D341Med (cell line): ENCODE measurements around the gene PFKP.

Experiments used
- DNase-seq: peaks from one replicate; pipeline ENCODE4 v3.0.0; 2012; ENCODE audit warnings: low spot score

Gene PFKP

GRCh38 chr10:3136336-3136735 lies 69.0 kb downstream of the PFKP start:
- DNase-seq = no peak

DNA sequence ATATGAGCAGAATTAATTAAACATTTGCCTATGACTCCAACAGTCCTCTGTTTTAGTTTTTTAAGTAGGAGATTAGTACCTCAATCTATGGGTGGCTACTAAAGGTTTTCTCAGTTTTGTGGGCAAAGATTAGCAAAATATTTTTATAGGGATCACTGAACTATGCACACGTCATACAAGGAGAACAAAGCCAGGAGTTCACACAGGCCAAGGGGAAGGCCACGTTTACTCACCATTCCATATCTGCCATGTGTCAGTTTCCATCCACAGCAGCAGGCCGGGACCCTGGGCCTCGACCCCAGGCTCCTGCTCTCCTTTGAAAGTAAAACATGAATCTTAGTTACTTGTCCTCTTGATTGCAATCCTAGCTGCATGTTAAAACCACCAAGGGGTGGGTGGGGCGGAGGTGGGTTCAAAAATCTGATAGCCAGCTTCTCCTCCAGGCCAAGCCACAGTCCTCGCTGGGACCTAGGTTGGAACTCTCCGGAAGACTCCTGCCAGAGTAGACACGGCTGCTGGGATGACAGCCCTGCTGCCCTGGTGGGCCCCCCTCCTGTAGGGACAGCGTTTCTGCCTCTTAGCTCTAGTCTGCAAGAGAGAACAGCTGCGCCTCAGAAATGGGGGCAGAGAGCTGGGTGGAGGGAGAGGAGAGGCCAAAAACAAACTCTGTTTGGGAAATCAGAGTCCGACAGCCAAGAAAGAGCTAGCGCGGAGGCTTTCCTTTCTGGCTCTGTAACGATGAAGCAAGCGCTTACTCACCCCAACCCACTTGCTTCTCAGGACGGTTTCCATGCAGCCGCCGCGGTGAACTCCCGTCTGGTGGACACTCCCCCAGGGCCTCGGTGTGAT lies 69.6 kb downstream of the PFKP start:
- DNase-seq = no peak

DNA sequence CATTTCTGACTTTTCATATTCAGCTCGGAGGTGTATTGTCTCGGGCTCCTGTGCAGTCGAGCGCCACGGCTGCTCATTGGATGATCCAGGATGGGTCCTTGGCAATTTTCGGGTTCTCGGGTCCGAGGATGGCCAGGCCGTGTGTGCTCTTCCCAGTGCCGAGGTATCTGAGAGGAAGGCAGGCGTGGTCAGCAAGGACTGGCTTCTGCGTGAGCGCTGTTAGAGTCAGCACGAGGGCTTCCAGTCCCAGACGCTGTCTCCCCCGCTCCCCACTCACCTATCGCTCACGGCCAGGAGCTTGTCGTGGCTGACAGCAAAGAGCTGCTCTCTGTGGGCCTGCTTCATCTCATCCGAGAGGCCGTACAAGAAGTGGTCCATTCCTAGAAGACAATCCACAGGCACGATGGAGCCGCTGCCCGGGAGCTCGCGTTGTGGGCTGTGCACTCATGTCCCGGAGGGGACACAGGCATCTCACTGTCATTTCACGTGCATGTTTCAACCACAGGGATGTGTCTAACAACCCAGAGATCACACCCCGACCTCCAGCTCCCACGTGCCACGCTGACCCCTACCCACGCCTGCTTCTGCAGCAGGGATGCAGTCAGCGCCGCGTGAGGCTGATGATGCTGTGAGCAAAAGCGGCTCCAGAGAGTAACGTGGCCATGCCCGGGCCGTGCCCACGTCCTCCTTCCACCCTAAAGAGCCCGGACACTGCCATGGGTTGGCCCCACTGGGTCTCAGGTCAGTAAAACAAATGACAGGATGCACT lies 70.8 kb downstream of the PFKP start:
- no peak for DNase-seq

DNA sequence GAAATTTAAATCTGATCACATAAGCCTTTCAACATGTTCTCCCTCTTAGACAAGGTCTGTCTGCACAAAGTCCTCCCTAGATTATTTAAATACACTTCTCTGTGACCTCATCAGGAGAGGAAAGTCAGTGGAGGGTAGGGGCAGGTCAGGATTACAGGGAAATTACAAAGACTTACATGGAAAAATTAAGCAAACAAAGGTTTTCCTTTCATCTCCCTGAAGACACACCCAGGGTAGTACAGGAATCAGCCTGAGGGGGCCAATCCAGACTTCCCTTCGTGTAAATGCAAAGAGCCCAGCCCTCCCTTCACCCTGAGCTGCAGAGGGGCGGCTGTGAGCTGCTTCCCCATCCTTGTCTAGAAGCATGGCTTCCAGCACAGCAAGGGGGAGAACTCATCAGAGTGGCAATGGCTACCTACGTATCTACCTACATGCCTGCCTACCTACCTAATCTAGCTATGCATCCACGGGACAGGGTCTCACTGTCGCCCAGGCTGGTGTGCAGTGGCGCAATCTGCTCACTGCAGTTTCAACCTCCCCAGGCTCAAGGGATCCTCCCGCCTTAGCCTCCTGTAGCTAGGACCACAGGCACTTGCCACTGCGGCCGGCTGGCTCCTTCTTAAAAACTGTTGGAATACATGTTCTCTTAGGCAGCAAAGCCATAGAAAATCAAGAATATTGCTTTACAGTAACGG lies 72.0 kb downstream of the PFKP start:
- no peak for DNase-seq

- no peak for DNase-seq
These were observed 72.9 kb downstream of the PFKP start for GRCh38 chr10:3140280-3140679.

DNA sequence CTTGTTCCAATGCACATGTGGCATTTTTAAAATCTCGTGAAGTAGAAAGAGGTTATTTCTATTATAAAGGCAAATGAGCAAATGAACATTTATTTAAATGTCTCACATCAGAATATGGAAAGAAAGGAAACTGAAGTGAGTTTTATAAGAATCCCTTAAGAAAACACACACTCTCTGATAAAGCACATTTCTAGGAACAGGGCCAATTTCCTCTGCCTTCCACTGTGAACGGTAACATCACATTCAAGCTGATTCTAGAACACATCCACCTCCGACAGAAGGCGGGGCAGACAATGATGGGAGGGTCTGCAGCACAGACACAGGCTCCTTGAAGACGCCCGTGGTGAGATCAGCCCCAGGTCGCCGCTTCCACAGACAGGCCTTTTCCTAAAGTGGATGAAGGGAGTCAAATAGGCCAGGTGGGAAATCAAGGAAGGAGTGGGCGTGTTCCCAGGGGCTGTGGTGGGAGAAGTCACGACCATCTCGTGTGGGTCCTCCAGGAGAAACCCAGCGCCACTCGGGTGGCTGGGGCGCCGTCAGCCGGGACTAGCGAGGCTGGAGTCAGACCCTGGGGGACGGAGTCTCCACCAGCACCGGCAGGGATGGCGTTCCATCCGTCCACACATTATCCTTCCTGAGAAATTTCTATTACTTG lies 74.1 kb downstream of the PFKP start:
- no peak for DNase-seq

DNA sequence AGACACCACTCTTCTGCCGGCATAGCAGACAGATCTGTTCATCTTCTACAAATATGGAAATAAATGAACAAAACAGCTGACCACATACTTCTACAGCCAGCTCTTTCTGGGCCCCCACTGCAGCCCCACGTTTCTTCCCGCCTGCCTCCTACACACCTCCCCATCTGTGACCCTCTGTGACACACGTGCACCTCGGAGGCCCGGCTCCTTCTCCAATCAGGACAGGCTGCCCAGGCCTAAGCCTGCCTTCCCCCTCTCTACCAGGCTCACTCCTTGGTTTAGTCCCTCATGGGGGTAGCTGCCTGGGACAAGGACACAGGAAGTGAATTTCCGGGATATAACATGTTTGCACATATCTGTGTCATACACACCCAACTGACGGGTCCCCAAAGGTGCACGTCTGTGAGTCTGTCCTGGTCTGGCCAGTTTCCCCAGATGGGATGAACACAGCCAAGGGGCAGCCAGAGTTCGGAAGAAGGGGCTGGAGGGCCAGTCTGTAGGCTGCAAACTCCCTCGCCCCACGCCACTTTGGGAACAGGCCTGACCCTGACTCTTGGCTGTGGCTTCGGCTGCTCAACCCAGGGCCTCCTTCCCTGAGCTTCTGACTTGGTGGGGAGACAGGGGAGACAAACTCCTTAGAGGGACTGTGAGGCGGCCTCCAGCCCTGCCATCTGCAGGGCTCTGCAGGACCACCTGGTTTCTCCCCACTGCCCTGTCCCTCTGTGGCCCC lies 75.0 kb downstream of the PFKP start:
- no peak for DNase-seq

DNA sequence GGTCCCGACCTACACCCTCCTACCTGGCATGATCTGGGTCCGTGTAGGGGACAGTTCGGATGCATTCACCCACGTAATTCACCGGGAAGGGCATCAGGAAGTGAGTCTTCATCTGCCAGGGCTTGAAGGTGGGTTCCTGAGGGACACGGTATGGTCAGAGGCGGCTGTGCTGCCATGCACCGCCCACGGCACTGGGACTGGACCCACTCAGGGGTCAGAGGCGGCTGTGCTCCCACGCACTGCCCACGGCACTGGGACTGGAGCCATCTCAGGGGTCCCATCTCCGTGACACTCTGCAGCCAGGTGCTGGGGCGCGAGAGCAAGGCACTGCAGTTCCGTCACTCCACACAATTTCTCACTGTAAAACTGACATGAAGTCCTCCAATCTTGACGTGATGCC lies 76.0 kb downstream of the PFKP start:
- no peak for DNase-seq

DNA sequence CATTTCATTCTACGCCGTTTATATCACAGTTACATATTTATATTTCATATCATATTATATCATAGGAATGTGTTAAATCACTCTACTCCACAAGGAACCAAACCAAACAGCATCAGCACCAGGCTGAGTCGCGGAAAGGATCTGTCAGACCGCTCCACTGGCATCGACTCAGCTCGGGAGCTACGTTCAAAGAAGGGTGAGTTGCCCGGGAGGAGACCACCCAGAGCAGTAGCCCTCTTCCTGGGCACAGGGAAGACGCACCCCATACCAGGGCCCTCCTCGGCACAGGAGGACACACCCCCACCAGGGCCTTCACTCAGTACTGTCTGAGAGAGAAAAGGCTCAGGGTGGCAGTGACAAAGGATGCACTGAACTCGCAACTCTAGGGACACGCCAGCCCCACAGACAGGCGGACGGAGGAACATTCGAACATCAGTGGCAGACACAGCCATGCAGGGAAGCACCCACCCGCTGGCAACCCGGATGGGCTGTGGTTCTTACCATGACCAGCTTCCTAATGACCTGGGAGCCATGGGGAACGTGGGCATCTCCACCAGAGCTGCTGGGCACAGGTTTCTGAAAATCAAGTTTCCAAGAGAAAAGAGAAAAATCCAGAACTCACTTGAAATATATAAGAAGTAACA lies 76.6 kb downstream of the PFKP start:
- DNase-seq = no peak

DNA sequence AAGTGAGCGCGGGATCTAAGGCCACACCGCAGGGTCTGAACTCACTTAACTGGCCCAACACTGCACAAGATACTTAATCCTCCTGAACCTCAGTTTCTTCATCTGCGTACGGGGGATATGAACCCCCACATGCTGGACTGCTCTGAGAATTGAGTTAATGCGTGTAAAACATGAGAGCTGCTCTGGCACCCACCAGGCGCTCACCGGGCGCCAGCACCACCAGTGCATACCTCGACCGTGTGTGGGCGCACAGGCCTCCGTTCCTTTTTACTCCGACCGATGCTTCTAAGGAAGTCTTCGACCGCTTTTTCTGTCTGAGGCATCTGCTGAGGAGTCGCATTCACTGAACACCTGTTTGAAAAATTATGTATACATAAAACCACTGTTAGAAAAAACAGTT lies 78.0 kb downstream of the PFKP start:
- DNase-seq = no peak

DNA sequence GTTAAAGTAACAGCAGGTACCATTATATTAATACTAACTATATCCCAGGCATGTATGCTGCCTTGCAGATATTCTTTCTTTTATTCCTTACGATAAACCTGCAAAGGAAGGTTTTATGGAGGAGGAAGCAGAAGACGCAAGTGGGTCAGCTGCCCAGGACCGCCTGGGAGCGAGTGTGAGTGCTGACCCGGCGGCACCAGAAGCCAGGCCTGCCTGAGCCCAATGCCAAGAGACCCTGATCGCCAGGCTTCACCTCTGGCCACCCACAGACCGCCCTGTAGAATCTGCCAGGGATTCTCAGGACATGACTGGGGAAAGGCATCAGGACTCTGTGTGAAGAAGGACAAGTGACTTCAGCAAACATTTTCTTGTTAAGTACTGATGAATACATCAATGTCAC lies 78.9 kb downstream of the PFKP start:
- no peak for DNase-seq

GRCh38 chr10:3147117-3147820 lies 79.9 kb downstream of the PFKP start:
- no peak for DNase-seq

DNA sequence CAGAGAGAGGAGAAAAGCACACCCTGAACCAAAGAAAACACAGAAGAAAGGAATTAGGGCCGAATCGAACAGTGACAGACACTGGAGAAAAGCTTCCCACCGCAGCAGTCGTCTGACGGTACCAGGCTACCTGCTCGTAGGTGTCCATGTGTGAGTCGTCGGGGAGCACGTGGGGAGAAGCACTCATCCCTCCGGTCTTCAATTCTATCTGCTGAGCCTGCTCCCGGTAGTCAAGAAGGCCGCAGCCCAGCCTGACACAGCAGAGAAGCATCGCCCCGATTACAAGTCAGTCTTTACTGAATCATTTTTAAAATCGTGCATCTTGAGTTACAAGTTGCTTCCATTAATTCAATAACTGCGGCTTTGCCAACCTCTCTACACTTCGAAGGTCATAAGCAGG lies 80.7 kb downstream of the PFKP start:
- DNase-seq = no peak

- no peak for DNase-seq
These were observed 81.6 kb downstream of the PFKP start for GRCh38 chr10:3148994-3149393.

DNA sequence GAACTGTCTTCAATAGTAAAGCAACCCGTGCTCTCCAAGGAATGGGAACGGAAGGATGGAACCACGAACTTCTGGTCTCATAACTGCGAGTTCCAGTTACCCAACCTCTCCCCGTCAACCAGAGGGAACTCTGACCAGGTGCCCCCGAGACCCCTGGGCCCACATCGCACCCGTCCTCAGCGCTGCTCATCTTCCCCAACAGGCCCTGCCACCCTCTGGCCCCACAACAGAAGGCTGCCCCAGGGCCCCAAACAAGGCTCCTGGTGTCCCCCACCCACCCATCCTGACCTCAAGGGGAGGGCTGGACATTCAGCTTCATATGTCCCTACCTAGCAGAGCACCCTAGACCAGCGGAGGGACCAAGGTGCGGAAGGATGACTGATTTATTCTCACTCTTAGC lies 82.6 kb downstream of the PFKP start:
- DNase-seq = no peak

GRCh38 chr10:3150366-3150765 lies 83.0 kb downstream of the PFKP start:
- DNase-seq = no peak

- DNase-seq = no peak
These were observed 83.6 kb downstream of the PFKP start for GRCh38 chr10:3150961-3151360.

DNA sequence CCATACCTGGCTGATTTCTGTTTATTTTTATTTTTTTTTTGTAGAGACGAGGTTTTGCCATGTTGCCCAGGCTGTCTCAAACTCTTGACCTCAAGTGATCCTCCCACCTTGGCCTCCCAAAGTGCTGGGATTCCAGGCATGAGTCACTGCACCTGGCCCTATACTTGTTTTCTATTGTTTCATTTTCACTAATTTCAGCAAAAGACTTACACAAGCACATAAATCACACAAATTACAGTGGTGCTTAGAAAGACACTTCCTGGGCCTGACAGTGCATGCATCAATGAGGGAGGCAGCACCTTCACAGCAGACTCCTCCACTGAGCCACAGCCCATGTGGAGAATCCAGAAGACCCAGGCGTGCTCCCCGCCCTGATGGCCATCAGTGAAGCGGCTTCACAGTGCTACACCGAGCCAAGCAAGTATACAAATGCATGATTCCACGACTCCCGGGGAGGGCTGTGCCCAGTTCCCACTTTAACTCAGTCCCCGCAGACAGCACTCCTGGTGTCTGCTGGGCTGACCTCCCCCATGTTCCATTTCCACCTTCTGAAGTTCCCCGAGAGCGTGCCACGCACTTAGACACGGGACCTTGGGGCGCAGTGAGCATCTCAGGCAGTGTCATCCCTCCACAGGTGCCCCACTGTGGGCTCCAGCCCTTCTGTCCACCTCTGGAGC lies 84.7 kb downstream of the PFKP start:
- no peak for DNase-seq

DNA sequence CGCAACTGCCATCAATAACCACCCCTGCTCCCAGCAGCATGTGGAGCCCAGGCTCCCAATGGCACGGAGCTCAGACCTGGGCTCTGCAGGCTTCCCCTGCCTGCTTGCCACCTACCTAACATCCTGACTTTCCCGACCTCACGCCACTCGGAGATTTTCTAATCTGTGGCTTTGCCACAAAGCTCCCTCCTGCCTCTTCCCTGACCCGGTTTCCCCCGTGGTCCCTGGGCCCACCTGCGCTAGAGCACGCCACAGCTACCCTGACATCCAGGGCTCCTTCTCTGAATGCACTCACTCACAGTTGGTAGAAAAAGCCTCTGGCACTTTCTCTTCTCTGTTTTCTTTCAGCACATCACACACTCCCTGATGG lies 85.2 kb downstream of the PFKP start:
- DNase-seq = no peak

GRCh38 chr10:3154666-3155065 lies 87.3 kb downstream of the PFKP start:
- no peak for DNase-seq
